NCI-H1048 (cell line): ENCODE measurements around the gene PDZRN4.
"Not testable (repeated sequence)": the region's sequence is repeated elsewhere in the genome, so short reads cannot be mapped to it uniquely, and the experiment has no call there.

Experiments
- DNase-seq: peaks from one replicate; lab custom pipeline; 2025; lab: John Stamatoyannopoulos, UW

The PDZRN4 gene

DNA sequence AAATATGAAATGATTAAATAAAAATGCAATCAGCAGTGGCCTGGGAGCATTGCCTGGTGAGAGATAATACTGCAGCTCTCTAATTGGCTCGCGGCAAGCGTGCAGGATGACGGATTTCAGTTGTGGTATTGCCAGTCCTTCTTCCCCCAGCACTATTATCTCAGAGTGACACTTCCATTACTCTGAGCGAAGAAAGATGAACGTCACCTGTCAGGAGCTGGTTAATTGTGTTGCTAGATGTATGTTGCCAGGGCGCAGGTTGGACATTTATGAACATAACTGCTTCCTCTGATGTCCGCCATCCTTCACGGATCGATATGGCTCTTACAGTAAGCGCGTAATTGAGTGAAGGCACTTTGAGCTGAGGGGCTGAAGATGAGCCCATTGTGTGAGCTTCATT, 374.9 kb downstream of the PDZRN4 start:
- no peak for DNase-seq

DNA sequence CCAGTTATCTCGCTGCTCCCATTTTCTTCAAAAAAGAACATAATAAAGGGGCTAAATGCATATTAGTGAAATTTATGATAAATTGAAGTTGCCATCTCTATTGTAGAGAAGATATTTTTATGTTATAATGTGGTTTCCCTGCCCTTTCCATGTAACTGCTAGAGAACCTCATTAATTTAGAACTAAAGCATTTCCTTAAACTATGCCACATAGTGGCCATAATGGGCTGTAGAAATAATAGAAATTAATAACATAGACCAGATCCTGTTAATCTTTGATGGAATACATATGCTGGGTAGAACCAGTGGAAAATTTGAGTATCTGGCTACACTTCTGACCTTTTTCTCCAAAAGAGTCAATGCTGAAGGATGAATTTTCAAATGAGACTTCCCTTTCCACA, 376.7 kb downstream of the PDZRN4 start:
- no peak for DNase-seq

DNA sequence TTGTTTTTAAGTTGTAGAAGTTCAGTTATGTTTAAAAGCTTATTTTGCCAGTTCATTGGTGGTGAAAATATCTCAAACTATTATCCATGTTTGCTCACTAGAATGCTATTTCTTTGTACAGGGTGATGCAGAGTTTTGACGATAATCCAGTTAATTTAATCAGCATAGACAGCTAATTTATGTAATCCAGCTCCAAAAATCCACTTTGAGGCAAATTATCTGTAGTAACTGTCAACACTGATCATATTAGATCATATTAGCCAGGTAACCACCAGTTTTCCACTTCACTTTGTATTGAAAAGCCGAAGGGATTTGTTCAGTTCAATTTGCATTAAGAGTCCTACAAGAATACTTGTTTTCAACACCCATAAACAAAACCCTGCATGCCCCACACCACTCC, 378.6 kb downstream of the PDZRN4 start:
- no peak for DNase-seq

DNA sequence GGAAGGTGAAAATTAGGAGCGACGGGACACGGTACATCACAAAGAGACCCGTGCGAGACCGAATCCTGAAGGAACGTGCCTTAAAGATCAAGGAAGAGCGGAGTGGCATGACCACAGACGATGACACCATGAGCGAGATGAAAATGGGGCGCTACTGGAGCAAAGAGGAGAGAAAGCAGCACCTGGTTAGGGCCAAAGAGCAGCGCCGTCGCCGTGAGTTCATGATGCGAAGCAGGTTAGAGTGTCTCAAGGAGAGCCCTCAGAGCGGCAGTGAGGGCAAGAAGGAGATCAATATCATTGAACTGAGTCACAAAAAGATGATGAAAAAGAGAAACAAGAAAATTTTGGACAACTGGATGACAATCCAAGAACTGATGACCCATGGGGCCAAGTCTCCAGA, 385.3 kb downstream of the PDZRN4 start:
- DNase-seq = no peak

DNA sequence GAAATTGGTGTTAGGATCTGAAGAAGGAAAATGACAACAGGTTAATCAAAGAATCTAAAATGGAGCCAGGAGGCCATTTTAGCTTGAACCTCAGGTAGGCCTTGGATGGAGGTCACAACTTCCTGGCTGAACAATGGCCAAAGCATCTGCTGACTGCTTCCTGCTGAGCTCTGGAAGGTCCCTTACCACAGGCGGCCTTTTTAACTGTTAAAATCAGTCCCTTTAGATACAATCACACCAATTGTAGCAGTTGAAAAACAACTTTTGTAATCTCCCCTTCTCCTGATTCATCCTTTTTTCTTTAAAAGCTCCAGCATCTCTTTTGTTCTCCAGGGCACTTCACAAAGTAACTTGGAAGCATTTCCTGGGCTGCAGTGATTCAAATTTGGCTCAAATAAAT, 388.8 kb downstream of the PDZRN4 start:
- DNase-seq = no peak

DNA sequence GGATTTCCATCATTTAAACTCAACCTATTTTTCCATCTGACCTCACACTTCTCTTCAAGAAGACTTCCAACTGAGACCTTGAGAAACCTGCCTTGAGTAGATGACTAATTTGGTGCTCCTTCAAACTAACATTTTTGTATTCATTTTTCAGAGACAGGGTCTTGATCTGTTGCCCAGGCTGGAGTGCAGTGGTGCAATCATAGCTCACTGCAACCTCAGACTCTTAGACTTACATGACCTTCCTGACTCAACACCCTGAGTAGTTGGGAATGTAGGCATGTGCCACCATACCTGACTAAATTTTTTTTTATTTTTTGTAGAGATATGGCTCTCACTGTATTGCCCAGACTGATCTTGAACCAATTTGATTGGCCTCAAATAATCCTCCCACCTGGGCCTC, 389.9 kb downstream of the PDZRN4 start:
- no peak for DNase-seq

DNA sequence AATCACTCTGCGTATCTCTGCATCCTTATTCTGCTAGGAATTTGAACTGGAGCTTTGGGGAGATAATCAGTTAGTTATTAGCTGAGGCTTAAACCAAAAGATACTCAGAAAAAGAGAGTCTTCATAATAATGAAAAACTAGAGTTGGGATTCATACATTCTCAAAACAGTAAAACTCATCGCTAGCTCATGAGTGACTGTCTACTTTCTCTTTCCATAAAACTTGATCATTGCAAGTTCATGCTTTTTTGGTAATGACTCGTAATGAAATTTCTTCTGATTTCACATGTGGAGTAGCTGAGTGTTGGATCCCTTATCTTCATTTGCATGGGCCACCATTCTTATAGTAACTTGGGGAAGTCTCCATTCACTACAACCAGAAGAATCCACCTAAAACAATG, 397.7 kb downstream of the PDZRN4 start:
- DNase-seq = no peak

DNA sequence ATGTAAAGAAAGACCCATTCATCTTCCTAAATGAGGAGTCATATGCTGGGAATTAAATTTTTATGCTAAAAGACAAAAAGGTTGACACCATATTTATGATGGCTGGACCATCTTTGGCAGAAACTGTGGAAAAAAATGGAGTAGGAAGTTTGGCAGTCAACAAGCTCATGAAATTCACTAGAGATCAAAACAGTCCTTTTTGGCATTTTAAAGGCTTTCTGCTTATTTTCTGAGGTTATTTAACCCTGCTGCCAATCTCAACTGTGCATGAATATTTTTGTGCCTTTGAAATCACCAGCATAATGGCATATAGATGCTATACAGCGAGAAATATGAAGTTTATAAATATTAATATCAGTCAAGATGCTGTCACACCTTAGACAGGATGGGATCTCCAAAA, 399.5 kb downstream of the PDZRN4 start:
- no peak for DNase-seq

DNA sequence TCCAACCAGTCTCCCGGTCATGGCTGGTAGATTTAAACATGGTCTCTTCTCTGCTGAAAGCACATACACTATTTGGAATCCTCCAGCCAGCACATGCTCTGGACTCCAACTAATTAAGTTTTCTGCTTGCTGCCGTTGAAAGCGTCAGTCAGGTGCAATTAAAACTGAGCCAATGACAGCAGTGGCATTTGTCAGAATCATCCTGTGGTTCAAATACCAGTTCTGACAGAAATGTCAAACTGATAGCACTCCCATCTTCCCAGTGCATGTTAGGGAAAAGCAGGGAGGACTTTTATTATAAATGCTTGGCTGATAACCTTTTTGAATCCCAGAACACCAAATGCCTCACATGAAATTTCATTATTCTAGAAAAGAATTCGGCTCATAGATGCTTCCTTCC, 401.8 kb downstream of the PDZRN4 start:
- DNase-seq = no peak

DNA sequence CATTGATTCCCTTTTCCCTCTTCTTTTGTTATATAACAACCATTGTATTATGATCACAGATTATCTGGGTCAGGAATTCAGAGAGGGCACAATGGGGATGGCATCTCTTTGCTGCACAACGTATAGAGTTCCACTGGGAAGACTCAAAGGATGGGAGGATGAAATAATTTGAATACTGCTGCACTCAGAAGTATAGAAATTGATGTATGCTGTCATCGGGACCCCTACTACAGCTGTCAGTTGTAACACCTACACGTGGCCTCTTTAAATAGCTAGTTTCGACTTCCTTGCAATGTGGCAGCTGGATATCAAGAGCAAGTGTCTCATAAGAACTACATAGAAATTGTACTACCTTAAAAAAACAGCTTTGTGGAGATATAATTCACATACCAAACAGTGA, 408.1 kb downstream of the PDZRN4 start:
- no peak for DNase-seq

DNA sequence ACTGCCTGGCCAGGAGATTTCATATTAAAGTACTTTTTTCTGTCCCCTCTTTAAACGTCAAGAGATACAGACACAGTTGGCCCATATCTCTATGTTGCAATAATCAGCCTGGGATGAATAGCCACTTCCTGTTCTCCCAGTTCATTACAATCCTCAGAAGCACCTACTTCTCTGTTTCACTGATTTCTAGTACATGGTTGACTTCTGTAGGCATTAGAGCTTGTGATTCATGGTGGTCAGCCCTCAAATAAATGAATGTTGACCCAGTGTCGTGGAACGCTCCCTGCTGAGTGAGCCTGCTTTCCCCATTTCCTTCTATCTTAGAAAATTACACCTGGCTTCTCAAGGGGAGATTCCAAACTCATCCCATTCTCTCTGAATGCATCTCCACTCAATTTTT, 416.7 kb downstream of the PDZRN4 start:
- no peak for DNase-seq

DNA sequence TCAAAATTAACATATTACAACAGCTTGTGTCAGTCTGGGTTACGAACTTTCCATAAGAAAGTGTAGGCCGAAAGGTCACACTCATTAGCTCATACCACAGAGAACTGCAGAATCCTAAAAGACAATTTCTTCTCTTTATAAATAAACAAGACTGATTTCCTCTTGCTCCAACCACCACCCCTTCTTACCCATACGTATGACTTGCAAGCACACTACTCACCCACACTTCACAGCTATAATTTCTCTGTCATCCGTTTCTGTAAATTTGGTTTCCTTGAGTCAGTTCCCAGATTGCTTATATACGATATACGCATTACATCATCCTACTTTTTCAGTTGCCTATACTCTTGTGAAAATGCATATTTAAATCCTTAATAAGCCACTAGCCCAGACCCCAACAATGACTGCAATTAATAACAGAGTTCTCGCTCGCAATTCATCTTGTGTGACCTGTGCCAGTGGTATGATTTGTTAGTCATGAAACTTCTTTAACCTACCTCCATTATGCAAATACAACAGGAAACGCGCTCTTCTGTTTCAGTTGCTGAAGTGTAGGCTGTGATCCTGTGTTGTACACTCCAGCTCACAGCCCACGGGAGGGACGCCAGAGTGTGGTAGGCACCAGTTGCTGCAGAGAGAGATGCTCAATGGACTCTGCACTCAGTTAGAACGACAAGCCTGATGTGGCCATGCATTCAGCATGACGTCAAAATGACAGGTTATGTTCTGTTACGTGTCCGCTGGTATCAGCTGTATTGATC, 417.6 kb downstream of the PDZRN4 start:
- DNase-seq = no peak

DNA sequence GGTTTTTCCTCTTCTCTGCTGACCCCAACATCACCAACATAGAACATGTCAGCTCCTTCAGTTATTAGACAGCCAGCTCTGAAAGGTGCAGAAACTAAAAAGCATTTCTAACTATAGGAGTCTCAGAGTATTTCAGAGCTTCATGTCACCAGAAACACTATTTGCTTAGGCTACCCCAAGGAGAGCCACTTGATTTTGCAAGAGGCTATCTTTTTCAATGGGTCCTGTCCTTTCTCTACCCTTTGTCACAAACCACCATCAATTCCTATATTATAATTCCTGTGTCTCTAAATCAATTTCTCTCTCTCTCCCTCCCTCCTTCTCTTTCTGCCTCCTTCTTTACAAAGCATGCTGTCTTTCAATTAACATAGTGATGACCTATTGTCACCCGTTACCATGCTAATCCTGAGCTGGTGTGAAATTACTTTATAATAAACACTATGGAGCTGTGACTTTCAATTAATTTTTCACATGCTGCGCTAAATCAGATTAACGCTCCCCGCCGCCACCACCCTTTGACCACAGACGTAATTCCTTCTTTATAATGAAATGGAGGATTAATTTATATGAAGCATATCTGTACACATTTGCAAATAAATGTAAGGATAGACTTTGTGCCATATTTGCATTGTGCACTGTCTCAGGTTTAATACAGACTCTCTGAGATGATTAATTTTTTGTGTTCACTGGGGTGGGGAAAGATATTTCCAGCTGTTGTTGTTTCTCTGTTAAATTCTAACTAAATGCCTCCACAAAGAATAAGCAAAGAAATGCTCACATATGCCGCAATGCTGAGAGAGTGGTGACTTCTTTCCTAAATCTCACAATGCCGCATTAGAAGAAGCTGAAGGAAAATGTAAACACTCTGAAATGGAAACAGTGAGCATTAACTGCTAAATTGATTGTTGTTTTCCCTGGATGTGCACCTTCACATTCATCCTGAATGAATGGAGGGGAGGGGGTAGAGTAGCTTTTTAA, 418.6 kb downstream of the PDZRN4 start:
- DNase-seq = no peak

DNA sequence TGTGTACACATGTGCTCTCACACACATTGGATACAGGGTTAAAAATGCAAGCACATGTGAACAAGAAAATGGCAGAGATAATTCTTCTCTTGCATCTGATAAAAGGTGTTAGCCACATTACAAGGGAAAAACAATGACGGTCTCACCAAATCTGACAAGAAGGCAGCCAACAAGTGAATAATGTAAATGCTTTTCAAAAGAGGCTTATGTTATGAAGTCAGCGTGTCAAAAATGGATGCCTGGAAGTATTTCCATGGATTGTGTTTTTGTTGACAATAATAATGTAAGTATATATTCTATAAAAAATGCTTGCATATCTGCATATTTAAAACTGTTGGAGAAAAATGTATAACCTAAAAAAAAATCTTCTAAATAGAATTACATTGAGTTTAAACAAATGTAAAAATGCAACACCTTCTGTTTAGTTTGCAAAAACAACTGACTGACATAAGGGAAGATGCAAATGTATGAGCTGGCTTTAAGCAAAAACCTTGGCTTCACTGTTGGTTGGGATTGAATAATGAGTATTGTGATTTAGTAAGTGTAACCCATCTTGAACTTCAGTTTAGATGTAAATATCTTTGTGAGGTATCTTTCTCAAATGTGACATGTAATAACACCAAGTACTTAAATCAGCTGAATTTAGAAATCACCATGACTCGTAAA, 424.9 kb downstream of the PDZRN4 start:
- no peak for DNase-seq

DNA sequence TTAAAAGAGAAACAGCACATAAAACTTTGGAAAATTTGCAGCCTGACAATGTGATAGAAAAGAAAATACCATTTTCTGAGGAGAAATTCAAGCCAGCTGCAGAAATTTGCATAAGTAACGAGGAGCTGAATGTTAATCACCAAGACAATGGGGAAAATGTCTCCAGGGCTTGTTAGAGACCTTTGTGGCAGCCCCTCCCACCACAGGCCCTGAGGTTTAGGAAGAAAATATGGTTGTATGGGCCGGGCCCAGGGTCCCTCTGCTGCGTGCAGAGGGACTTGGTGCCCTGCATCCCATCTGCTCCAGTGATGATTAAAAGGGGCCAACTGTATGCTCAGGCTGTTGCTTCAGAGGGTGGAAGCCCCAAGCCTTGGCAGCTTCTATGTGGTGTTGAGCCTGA, 427.1 kb downstream of the PDZRN4 start:
- DNase-seq = not testable (repeated sequence)

DNA sequence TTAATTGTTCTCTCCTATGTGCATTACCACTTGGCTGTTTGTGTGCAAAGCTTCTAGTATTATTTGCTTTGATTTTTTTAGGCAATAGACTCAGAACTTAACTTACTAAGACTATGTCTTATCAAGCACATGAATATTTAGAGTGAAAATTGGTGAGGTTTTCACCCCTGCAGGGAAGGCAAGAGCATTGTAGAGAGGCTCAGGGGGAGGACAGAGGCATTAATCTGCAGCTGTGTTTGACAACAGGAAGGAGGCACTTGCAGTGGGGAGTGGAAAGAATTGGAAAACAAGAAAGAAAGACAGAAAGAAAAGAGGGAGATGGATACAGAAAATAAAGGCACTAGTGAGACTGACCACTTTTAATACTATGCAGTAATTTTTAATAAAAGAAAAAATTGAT, 431.6 kb downstream of the PDZRN4 start:
- DNase-seq = no peak

DNA sequence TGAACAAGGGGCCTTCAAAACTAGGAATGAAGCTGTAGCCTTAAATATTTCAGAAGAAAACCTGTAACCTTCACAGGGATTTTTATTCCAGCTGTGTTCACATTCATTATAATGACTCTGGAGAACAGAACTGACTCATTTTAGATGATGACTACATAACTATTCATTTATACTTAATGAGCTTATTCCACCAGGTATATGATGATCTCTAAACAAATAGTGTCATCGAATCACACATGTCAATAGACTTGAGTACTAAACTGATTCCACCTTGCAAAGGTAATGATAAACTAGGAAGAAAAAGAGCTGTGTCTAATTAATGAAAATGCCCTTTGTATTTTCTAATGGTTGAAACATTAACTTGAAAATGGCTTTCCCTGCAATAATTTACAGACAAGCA, 433.2 kb downstream of the PDZRN4 start:
- no peak for DNase-seq
